ENCODE measurements around the gene FPR3. TPM values are rescaled to one million over a fixed set of nuclear protein-coding genes. Genes with fewer than 3 reads are reported as not detected.

Gene FPR3
- total and polyA plus RNA-seq, 8 donors = 0.79 to 75.0 (median 1.2) TPM

DNA sequence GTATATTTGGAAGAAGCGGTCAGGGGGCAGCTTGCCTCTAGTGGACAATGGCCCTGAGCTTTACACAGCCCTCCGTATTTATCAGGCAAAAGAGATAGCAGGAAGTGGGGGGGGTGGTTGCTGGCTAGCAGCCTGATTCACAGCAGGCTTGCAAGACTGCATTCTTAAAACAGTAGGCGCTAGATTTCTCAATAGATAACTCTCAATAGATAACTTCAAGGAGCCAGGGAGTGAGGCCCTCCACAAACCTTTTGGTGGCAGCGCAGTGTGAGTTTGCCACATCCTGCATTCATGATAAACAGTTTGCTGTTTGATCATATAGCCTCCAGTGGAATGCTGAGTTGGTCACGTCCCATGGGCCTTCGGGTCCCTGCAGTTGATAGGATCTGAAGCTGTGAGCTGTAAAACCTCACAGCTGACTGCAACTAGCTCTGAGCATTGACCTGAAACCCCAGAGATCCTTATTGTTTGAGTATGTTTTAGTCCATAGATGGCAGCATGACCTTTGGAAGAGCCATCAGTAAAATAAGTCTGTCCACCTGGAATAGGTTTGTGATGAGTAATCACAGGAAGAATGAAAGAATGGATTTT is 12.2 kb downstream of the FPR3 start:
- H3K27ac ChIP-seq = peak overlapping the region in 1 of 2 donors; percentile 33
- H3K36me3 ChIP-seq = no peaks in the 10 kb centered on the region
- intact Hi-C loops (cut with DNase I) = no loop called here
- DNase-seq (peak in 1 of 4 donors; percentile 33), ATAC-seq (no peak)
- no peak overlapping the region for H3K4me3 ChIP-seq
- H3K4me1 ChIP-seq = peaks cover 0 to 55% of the 10 kb centered on the region in 2 donors
- H3K27me3 ChIP-seq = no peaks in the 10 kb centered on the region
- peaks cover 0 to 1% of the 10 kb centered on the region in 2 donors for H3K9me3 ChIP-seq
- TF ChIP-seq, protein P1, sequence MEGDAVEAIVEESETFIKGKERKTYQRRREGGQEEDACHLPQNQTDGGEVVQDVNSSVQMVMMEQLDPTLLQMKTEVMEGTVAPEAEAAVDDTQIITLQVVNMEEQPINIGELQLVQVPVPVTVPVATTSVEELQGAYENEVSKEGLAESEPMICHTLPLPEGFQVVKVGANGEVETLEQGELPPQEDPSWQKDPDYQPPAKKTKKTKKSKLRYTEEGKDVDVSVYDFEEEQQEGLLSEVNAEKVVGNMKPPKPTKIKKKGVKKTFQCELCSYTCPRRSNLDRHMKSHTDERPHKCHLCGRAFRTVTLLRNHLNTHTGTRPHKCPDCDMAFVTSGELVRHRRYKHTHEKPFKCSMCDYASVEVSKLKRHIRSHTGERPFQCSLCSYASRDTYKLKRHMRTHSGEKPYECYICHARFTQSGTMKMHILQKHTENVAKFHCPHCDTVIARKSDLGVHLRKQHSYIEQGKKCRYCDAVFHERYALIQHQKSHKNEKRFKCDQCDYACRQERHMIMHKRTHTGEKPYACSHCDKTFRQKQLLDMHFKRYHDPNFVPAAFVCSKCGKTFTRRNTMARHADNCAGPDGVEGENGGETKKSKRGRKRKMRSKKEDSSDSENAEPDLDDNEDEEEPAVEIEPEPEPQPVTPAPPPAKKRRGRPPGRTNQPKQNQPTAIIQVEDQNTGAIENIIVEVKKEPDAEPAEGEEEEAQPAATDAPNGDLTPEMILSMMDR (IDR thresholded peaks at IDR 0.05) = no peak

DNA sequence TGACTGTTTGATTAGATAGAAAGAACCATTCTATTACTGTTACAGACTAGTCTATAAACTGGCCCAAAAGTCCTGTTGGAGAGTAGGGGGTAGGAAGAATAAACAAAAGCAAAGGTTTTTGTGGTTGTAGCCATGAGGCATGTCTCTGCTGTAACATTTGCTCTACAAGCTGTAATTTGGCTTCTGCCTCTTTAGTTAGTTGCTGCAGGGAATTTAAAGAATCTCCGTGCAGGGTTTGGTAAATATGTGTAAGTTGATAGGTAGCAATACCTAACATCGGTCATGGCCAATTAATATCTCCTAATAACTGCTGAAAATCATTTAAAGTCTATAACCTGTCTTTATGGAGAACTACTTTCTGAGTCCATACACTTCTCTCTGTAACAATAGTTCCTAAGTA is 13.0 kb downstream of the FPR3 start:
- no peaks in the 10 kb centered on the region for H3K36me3 ChIP-seq
- H3K27ac ChIP-seq = no peak overlapping the region
- ATAC-seq (no peak), DNase-seq (no peak)
- H3K4me1 ChIP-seq = peaks cover 0 to 52% of the 10 kb centered on the region in 2 donors
- intact Hi-C loops (cut with DNase I) = no loop called here
- peaks cover 0 to 1% of the 10 kb centered on the region in 2 donors for H3K9me3 ChIP-seq
- no peak overlapping the region for H3K4me3 ChIP-seq
- no peaks in the 10 kb centered on the region for H3K27me3 ChIP-seq
- TF ChIP-seq, protein P1 (IDR thresholded peaks at IDR 0.05) = no peak

DNA sequence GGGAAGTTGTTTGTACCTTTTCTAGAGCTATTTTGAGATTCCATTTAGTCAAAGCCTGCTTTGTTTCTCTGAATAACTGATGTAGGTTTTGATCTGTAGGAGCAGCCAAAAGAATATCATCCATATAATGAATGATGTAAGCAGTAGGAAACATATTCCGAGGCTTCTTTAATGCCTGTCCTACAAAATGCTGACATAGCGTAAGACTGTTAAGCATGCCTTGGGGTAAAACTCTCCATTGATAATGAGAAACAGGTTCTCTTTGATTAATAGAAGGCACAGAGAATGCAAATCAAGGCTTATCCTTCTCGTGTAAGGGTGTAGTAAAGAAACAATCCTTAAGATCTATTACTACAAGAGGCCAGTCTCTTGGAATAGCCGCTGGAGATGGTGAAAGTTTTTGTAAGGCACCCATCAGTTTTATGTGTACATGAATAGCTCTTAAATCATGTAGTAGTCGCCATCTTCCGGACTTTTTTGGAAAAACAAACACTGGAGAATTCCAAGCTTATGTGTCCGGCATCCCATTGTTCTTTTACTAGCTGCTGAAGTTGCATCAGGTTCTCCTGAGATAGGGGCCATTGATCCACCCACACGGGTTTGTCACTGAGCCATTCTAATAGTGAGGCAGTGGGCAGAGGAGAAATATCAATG is 13.5 kb downstream of the FPR3 start:
- DNase-seq (no peak), ATAC-seq (no peak)
- Histone ChIP-seq H3K27ac (no peak overlapping the region), H3K4me3 (no peak overlapping the region), H3K4me1 (peaks cover 0 to 47% of the 10 kb centered on the region in 2 donors), H3K27me3 (no peaks in the 10 kb centered on the region), H3K36me3 (no peaks in the 10 kb centered on the region), H3K9me3 (peaks cover 0 to 2% of the 10 kb centered on the region in 2 donors)
- intact Hi-C loops (cut with DNase I) = no loop called here
- TF ChIP-seq, protein P1 (IDR thresholded peaks at IDR 0.05) = no peak

DNA sequence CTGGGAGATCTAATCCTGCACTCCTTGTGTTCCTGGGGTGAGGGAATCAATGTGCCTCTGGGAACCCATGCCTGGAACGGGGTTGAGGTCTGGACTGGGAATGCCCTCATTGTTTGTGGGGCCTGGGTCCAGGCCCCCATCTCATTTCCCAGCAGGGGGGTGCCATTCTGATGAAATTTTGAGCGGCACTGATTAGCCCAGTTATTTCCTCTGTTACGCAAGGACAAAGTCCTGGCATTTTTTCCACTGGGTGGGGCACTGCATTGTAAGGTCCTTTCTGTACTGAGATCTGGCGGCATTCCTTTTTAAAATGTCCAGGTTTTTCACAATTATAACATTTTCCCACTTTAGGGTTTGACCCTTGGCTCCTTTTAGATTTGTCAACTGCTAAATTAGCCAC is 14.8 kb downstream of the FPR3 start:
- ATAC-seq = peak; percentile 56

DNA sequence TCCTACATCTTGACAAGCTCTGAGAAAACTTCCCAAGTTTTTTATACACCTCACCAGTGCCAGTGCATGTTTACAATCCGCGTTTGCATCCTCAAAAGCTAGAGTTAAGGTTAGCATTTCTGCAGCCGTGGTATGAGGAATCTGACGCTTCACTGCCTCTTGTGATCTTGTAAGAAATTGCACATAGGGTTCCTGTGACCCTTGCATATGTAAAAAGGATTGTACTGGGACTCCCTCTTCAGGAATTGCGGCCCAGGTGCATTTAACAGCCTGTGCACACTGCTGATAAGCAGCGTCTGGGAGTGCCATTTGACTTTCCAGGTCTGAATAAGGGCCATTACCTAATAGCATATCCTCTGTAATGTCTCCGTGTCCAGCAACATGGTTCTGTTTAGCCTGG is 15.3 kb downstream of the FPR3 start:
- DNase-seq (no peak), ATAC-seq (peak; percentile 31)
- TF ChIP-seq, protein P1 (IDR thresholded peaks at IDR 0.05) = no peak
- H3K4me3 ChIP-seq = no peak overlapping the region
- H3K27ac ChIP-seq = peak overlapping the region in 1 of 2 donors; percentile 48
- H3K9me3 ChIP-seq = peaks cover 0 to 2% of the 10 kb centered on the region in 2 donors
- H3K27me3 ChIP-seq = no peaks in the 10 kb centered on the region
- H3K36me3 ChIP-seq = no peaks in the 10 kb centered on the region
- intact Hi-C loops (cut with DNase I) = no loop called here
- H3K4me1 ChIP-seq = peaks cover 0 to 46% of the 10 kb centered on the region in 2 donors

More for the DNA sequence above, 14.8 kb downstream of the FPR3 start:
- Histone ChIP-seq H3K27me3 (no peaks in the 10 kb centered on the region), H3K4me3 (no peak overlapping the region), H3K27ac (peak overlapping the region in 1 of 2 donors; percentile 48), H3K9me3 (peaks cover 0 to 2% of the 10 kb centered on the region in 2 donors), H3K4me1 (peaks cover 0 to 46% of the 10 kb centered on the region in 2 donors), H3K36me3 (no peaks in the 10 kb centered on the region)
- DNase-seq = no peak
- intact Hi-C loops (cut with DNase I) = no loop called here
- TF ChIP-seq, protein P1 (IDR thresholded peaks at IDR 0.05) = no peak
